Middle frontal gyrus (tissue), 1 donor: ENCODE measurements around the gene LAT.
"Not testable (repeated sequence)": the region's sequence is repeated elsewhere in the genome, so short reads cannot be mapped to it uniquely, and the experiment has no call there.

ENCODE experiments used
- DNase-seq: peaks from one replicate; pipeline ENCODE4 v3.0.0-alpha.2; 2015; ENCODE audit warnings: low spot score; ENCODE audit errors: extremely low spot score

The LAT gene

GRCh38 chr16:28977703-28978662 lies 6.9 kb upstream of the LAT start:
- DNase-seq: no peak

GRCh38 chr16:28980330-28980729 lies 4.5 kb upstream of the LAT start:
- DNase-seq: not testable (repeated sequence)

GRCh38 chr16:28980929-28981328 lies 3.9 kb upstream of the LAT start:
- no peak for DNase-seq

- no peak for DNase-seq
These were observed 3.3 kb upstream of the LAT start for GRCh38 chr16:28981517-28981916.

GRCh38 chr16:28982418-28982817 lies 2.4 kb upstream of the LAT start:
- no peak for DNase-seq

- no peak for DNase-seq
These were observed 1.9 kb upstream of the LAT start for GRCh38 chr16:28982949-28983348.

- no peak for DNase-seq
These were observed 1.2 kb upstream of the LAT start for GRCh38 chr16:28983644-28984043.

- no peak for DNase-seq
These were observed 761 bp upstream of the LAT start for GRCh38 chr16:28984091-28984490.

- no peak for DNase-seq
These were observed 574 bp downstream of the LAT start for GRCh38 chr16:28985211-28986041.

GRCh38 chr16:28986046-28986445 lies 1.2 kb downstream of the LAT start:
- no peak for DNase-seq

GRCh38 chr16:28986492-28986891 lies 1.6 kb downstream of the LAT start:
- no peak for DNase-seq

- no peak for DNase-seq
These were observed 2.5 kb downstream of the LAT start for GRCh38 chr16:28987170-28987853.

GRCh38 chr16:28989363-28989762 lies 4.5 kb downstream of the LAT start:
- no peak for DNase-seq

- no peak for DNase-seq
These were observed 5.7 kb downstream of the LAT start for GRCh38 chr16:28990375-28991040.

- DNase-seq: no peak
These were observed 6.8 kb downstream of the LAT start for GRCh38 chr16:28991687-28992086.

GRCh38 chr16:28992496-28992895 lies 7.6 kb downstream of the LAT start:
- DNase-seq: no peak

GRCh38 chr16:28998837-28999236 lies 14.0 kb downstream of the LAT start:
- no peak for DNase-seq

GRCh38 chr16:28999577-28999976 lies 14.7 kb downstream of the LAT start:
- DNase-seq: no peak

GRCh38 chr16:29000019-29000418 lies 15.2 kb downstream of the LAT start:
- DNase-seq: no peak

- DNase-seq: not testable (repeated sequence)
These were observed 19.8 kb downstream of the LAT start for GRCh38 chr16:29004496-29005139.
